ENCODE data around the gene FNDC4. TPM values are rescaled to one million over a fixed set of nuclear protein-coding genes. Genes with fewer than 3 reads are reported as not detected.

Gene FNDC4
- total and polyA plus RNA-seq, 2 experiments from 2014 or later, result 20.2 to 24.2 TPM

- Histone ChIP-seq H4K20me1 (ENCODE audit: insufficient read depth) (no peaks in the 10 kb centered on the region), H3K4me2 (ENCODE audit: unreplicated experiment) (peak within 1 kb of the TSS; percentile 77), H3K9me3 (ENCODE audit: low read depth) (no peaks in the 10 kb centered on the region), H2AFZ (peak within 1 kb of the TSS; percentile 91), H3K4me1 (ENCODE audit: insufficient read depth) (peaks cover 13% of the 10 kb centered on the region), H3K9me2 (ENCODE audit: insufficient read depth) (no peaks in the 10 kb centered on the region), H3K79me2 (ENCODE audit: insufficient read depth) (no peaks in the 10 kb centered on the region), H3K27me3 (replicated peaks; ENCODE audit: insufficient read depth) (no peaks in the 10 kb centered on the region), H3K9ac (no peak within 1 kb of the TSS), H3F3A (ENCODE audit: insufficient read depth) (no peaks in the 10 kb centered on the region), H3K27ac (peak within 1 kb of the TSS; percentile 22; the same call in 1 of the 2 replicates), H3K36me3 (ENCODE audit: low read depth) (no peaks in the 10 kb centered on the region), H3K4me3 (peak within 1 kb of the TSS; percentile 75; the same call in 1 of the 2 replicates)
- WGBS, 2 experiments (ENCODE audit: low coverage in 1 of 2, low lambda C conversion rate in 2 of 2, missing lambda C conversion rate in 2 of 2), result 74 to 78% methylated on average over 12 of the region's 12 CpGs
- TF ChIP-seq EZH2 (IDR thresholded peaks at IDR 0.05; ENCODE audit: insufficient read depth, poor library complexity, severe bottlenecking) (no peak), EZH2phosphoT487 (IDR thresholded peaks at IDR 0.05; ENCODE audit: insufficient read depth, low read depth) (no peak)
- in situ Hi-C loops (cut with MboI), result no loop called here
- peak; percentile 77 for DNase-seq
Measured at GRCh38 chr2:27496357-27497287, 1.6 kb upstream of the FNDC4 start, which contains the start of gene GCKR. TSS of gene GCKR (plus strand) at chr2:27496839. CDS start at chr2:27496905, 66 bp downstream.

GRCh38 chr2:27495840-27496356, 898 bp upstream of the FNDC4 start:
- Histone ChIP-seq H3K4me3 (peak overlapping the region; percentile 75; the same call in 1 of the 2 replicates), H3K4me1 (ENCODE audit: insufficient read depth) (peaks cover 13% of the 10 kb centered on the region), H3K27ac (no peak overlapping the region), H4K20me1 (ENCODE audit: insufficient read depth) (no peaks in the 10 kb centered on the region), H3K27me3 (replicated peaks; ENCODE audit: insufficient read depth) (no peaks in the 10 kb centered on the region), H3K9me3 (ENCODE audit: low read depth) (no peaks in the 10 kb centered on the region), H3K9me2 (ENCODE audit: insufficient read depth) (no peaks in the 10 kb centered on the region), H3K9ac (no peak overlapping the region), H3K79me2 (ENCODE audit: insufficient read depth) (no peaks in the 10 kb centered on the region), H2AFZ (peak overlapping the region; percentile 91; the same call in 1 of the 2 replicates), H3K4me2 (ENCODE audit: unreplicated experiment) (peak overlapping the region; percentile 77), H3F3A (ENCODE audit: insufficient read depth) (no peaks in the 10 kb centered on the region), H3K36me3 (ENCODE audit: low read depth) (no peaks in the 10 kb centered on the region)
- DNase-seq, result no peak
- WGBS, 2 experiments (ENCODE audit: low coverage in 1 of 2, low lambda C conversion rate in 2 of 2, missing lambda C conversion rate in 2 of 2), result 59 to 60% methylated on average over 4 of the region's 4 CpGs
- in situ Hi-C loops (cut with MboI), result no loop called here
- TF ChIP-seq EZH2phosphoT487 (IDR thresholded peaks at IDR 0.05; ENCODE audit: insufficient read depth, low read depth), result no peak
- TF ChIP-seq EZH2 (IDR thresholded peaks at IDR 0.05; ENCODE audit: insufficient read depth, poor library complexity, severe bottlenecking), result no peak

- no peaks in the 10 kb centered on the region; the same call in 1 of the 2 replicates for H3K79me2 ChIP-seq (ENCODE audit: insufficient read depth)
- no peaks in the 10 kb centered on the region for H3K27me3 ChIP-seq (replicated peaks; ENCODE audit: insufficient read depth)
- peak; percentile 64 for DNase-seq
- no peak overlapping the region for H3K27ac ChIP-seq
- H3K4me1 ChIP-seq (ENCODE audit: insufficient read depth), result peaks cover 13% of the 10 kb centered on the region
- no peaks in the 10 kb centered on the region for H3K9me3 ChIP-seq (ENCODE audit: low read depth)
- no peaks in the 10 kb centered on the region for H3K36me3 ChIP-seq (ENCODE audit: low read depth)
- no peaks in the 10 kb centered on the region for H4K20me1 ChIP-seq (ENCODE audit: insufficient read depth)
- peak overlapping the region; percentile 77 for H3K4me2 ChIP-seq (ENCODE audit: unreplicated experiment)
- H3K9ac ChIP-seq, result peak overlapping the region; percentile 75
- in situ Hi-C loops (cut with MboI), result no loop called here
- peak overlapping the region; percentile 75 for H3K4me3 ChIP-seq
- H3K9me2 ChIP-seq (ENCODE audit: insufficient read depth), result no peaks in the 10 kb centered on the region
- WGBS, 2 experiments (ENCODE audit: low coverage in 1 of 2, low lambda C conversion rate in 2 of 2, missing lambda C conversion rate in 2 of 2), result 10% methylated on average over 33 to 35 of the region's 35 CpGs
- H2AFZ ChIP-seq, result peak overlapping the region; percentile 91
- TF ChIP-seq EZH2phosphoT487 (IDR thresholded peaks at IDR 0.05; ENCODE audit: insufficient read depth, low read depth) (no peak), EZH2 (IDR thresholded peaks at IDR 0.05; ENCODE audit: insufficient read depth, poor library complexity, severe bottlenecking) (no peak)
- peaks cover 5% of the 10 kb centered on the region; the same call in 1 of the 2 replicates for H3F3A ChIP-seq (ENCODE audit: insufficient read depth)
Measured at GRCh38 chr2:27494284-27494943, 586 bp downstream of the FNDC4 start.

- no peaks in the 10 kb centered on the region for H3K9me2 ChIP-seq (ENCODE audit: insufficient read depth)
- no peaks in the 10 kb centered on the region for H3K36me3 ChIP-seq (ENCODE audit: low read depth)
- peak overlapping the region; percentile 75 for H3K4me3 ChIP-seq
- no peaks in the 10 kb centered on the region for H4K20me1 ChIP-seq (ENCODE audit: insufficient read depth)
- peaks cover 5% of the 10 kb centered on the region; the same call in 1 of the 2 replicates for H3F3A ChIP-seq (ENCODE audit: insufficient read depth)
- H3K4me2 ChIP-seq (ENCODE audit: unreplicated experiment), result no peak overlapping the region
- H3K79me2 ChIP-seq (ENCODE audit: insufficient read depth), result peaks cover 5% of the 10 kb centered on the region
- TF ChIP-seq EZH2phosphoT487 (IDR thresholded peaks at IDR 0.05; ENCODE audit: insufficient read depth, low read depth) (no peak), EZH2 (IDR thresholded peaks at IDR 0.05; ENCODE audit: insufficient read depth, poor library complexity, severe bottlenecking) (no peak)
- DNase-seq, result no peak
- H3K27ac ChIP-seq, result no peak overlapping the region
- no peaks in the 10 kb centered on the region for H3K9me3 ChIP-seq (ENCODE audit: low read depth)
- in situ Hi-C loops (cut with MboI), result no loop called here
- WGBS, 2 experiments (ENCODE audit: low coverage in 1 of 2, low lambda C conversion rate in 2 of 2, missing lambda C conversion rate in 2 of 2), result 82 to 84% methylated on average over 13 of the region's 13 CpGs
- H3K27me3 ChIP-seq (replicated peaks; ENCODE audit: insufficient read depth), result no peaks in the 10 kb centered on the region
- H2AFZ ChIP-seq, result peak overlapping the region; percentile 91; the same call in 1 of the 2 replicates
- peaks cover 16% of the 10 kb centered on the region for H3K4me1 ChIP-seq (ENCODE audit: insufficient read depth)
- peak overlapping the region; percentile 75; the same call in 1 of the 2 replicates for H3K9ac ChIP-seq
Measured at GRCh38 chr2:27493948-27494283, 1.1 kb downstream of the FNDC4 start.
